HK-2 (cell line): ENCODE measurements around the gene AGAP3.

Experiments used
- DNase-seq: peaks from one replicate; pipeline ENCODE4 v3.0.0-alpha.2; 2018; ENCODE audit not compliant: unreplicated experiment

AGAP3 gene

GRCh38 chr7:151152643-151153513 lies 66.6 kb downstream of the AGAP3 start:
- no peak for DNase-seq

- no peak for DNase-seq
Measured at GRCh38 chr7:151157645-151158329, 71.5 kb downstream of the AGAP3 start.

- no peak for DNase-seq
Measured at GRCh38 chr7:151161757-151162156, 75.5 kb downstream of the AGAP3 start.

- no peak for DNase-seq
Measured at GRCh38 chr7:151166629-151167196, 80.4 kb downstream of the AGAP3 start.

GRCh38 chr7:151167197-151167961 lies 81.1 kb downstream of the AGAP3 start, which contains the start of gene GBX1:
GBX1 (minus strand) TSS chr7:151167694; CDS start chr7:151167548, 146 bp downstream.
- no peak for DNase-seq

- DNase-seq: no peak
Measured at GRCh38 chr7:151168003-151168786, 81.9 kb downstream of the AGAP3 start.

GRCh38 chr7:151168787-151169162 lies 82.5 kb downstream of the AGAP3 start:
- no peak for DNase-seq

GRCh38 chr7:151172273-151173141 lies 86.2 kb downstream of the AGAP3 start:
- DNase-seq: peak; percentile 88

GRCh38 chr7:151173386-151174245 lies 87.3 kb downstream of the AGAP3 start:
- no peak for DNase-seq

GRCh38 chr7:151174246-151175046 lies 88.2 kb downstream of the AGAP3 start:
- no peak for DNase-seq

GRCh38 chr7:151175047-151175792 lies 88.9 kb downstream of the AGAP3 start:
- DNase-seq: no peak

- DNase-seq: no peak
Measured at GRCh38 chr7:151175793-151176311, 89.6 kb downstream of the AGAP3 start.

GRCh38 chr7:151176401-151176800 lies 90.1 kb downstream of the AGAP3 start:
- no peak for DNase-seq

GRCh38 chr7:151177310-151177709 lies 91.0 kb downstream of the AGAP3 start:
- DNase-seq: no peak

GRCh38 chr7:151178236-151178635 lies 92.0 kb downstream of the AGAP3 start:
- no peak for DNase-seq

- DNase-seq: no peak
Measured at GRCh38 chr7:151178831-151179230, 92.6 kb downstream of the AGAP3 start.

- no peak for DNase-seq
Measured at GRCh38 chr7:151179287-151179860, 93.1 kb downstream of the AGAP3 start.
